ENCODE results near the gene CBLN1. TPM values are rescaled to one million over a fixed set of nuclear protein-coding genes. Genes with fewer than 3 reads are reported as not detected.

CBLN1 gene
- total and polyA plus RNA-seq, 2 of the 4 experiments (the other 2 are of a cell fraction), result not detected

GRCh38 chr16:49315602-49316001 is 34.0 kb upstream of the CBLN1 start:
- no peak for ATAC-seq (ENCODE audit: low read depth)
- H3K4me2 ChIP-seq (ENCODE audit: low read depth, low read length), result no peak overlapping the region
- no peak overlapping the region for H2BK5ac ChIP-seq (ENCODE audit: low read depth, low read length, poor library complexity, severe bottlenecking)
- WGBS, 2 experiments (ENCODE audit: extremely low coverage in 2 of 2, insufficient read length in 1 of 2), result no CpG with 5 or more reads among the region's 1 CpG
- no peak overlapping the region for H2BK15ac ChIP-seq (ENCODE audit: low read depth, low read length)
- no peaks in the 10 kb centered on the region for H3K79me1 ChIP-seq (ENCODE audit: low read depth in 1 of 2, low read length in 2 of 2)
- H2AFZ ChIP-seq (replicated peaks; ENCODE audit: low read length, poor library complexity), result no peak overlapping the region
- no peak overlapping the region for H3K56ac ChIP-seq (ENCODE audit: extremely low read depth, insufficient read depth, low read length)
- no peak overlapping the region for H2BK120ac ChIP-seq (ENCODE audit: low read depth, low read length)
- dilution Hi-C loops (cut with HindIII; ENCODE audit: low sequenced_read_pairs, unreplicated experiment) (no loop called here), in situ Hi-C loops (cut with MboI; ENCODE audit: low sequenced_read_pairs) (no loop called here), intact Hi-C loops (cut with micrococcal nuclease) (no loop called here)
- no peak overlapping the region for H2AK5ac ChIP-seq (ENCODE audit: low read depth, low read length)
- H4K20me1 ChIP-seq (ENCODE audit: insufficient read depth, low read length), result no peaks in the 10 kb centered on the region
- H3K18ac ChIP-seq (ENCODE audit: low read depth, low read length), result no peak overlapping the region
- no peak overlapping the region for H3K9ac ChIP-seq (ENCODE audit: low read depth, low read length)
- ChIA-PET POLR2A (ENCODE audit: unreplicated experiment) (no interaction called here), CTCF (interaction anchor here (0.6 kb wide), 1 partner anchor 508 kb away, joined by 3 read pairs; no protein-coding TSS in a partner anchor)
- no peaks in the 10 kb centered on the region for H3K27me3 ChIP-seq (ENCODE audit: control insufficient read depth, insufficient read depth, low read length)
- no peaks in the 10 kb centered on the region for H3K4me1 ChIP-seq (ENCODE audit: control insufficient read depth, insufficient read depth, low read length)
- H3K27ac ChIP-seq (ENCODE audit: insufficient read depth, low read length), result no peak overlapping the region
- no peaks in the 10 kb centered on the region for H3K9me1 ChIP-seq (ENCODE audit: insufficient read depth, low read length)
- no peak overlapping the region for H3K14ac ChIP-seq (replicated peaks; ENCODE audit: low read depth, low read length)
- BruUV-seq (replicated peaks), result no TSS peak
- H3K4ac ChIP-seq (ENCODE audit: low read depth, low read length), result no peak overlapping the region
- H2AK9ac ChIP-seq (replicated peaks; ENCODE audit: low read depth, low read length, poor library complexity), result no peak overlapping the region
- TF ChIP-seq FOS (IDR thresholded peaks at IDR 0.05; ENCODE audit: low read depth, low read length) (no peak), BHLHE40 (IDR thresholded peaks at IDR 0.05; ENCODE audit: low read depth, low read length) (no peak), USF2 (IDR thresholded peaks at IDR 0.05; ENCODE audit: low read depth, low read length) (no peak), MXI1 (IDR thresholded peaks at IDR 0.05; ENCODE audit: borderline replicate concordance, low read depth, low read length) (no peak), MAZ (IDR thresholded peaks at IDR 0.05; ENCODE audit: borderline replicate concordance, low read depth, low read length) (no peak), POLR2A (IDR thresholded peaks at IDR 0.05; ENCODE audit: low read depth, low read length) (no peak), RCOR1 (IDR thresholded peaks at IDR 0.05; ENCODE audit: insufficient replicate concordance, low read length) (no peak), RAD21 (IDR thresholded peaks at IDR 0.05; ENCODE audit: low read length) (no peak), NFE2L2 (IDR thresholded peaks at IDR 0.05; ENCODE audit: low read depth, low read length) (no peak), CHD1 (IDR thresholded peaks at IDR 0.05; ENCODE audit: low read depth, low read length) (no peak), RFX5 (IDR thresholded peaks at IDR 0.05; ENCODE audit: low read depth, low read length) (no peak), MAFK (IDR thresholded peaks at IDR 0.05; ENCODE audit: low read depth, low read length) (no peak), CEBPB (IDR thresholded peaks at IDR 0.05; ENCODE audit: low read depth, low read length) (no peak), SMC3 (IDR thresholded peaks at IDR 0.05; ENCODE audit: low read depth, low read length) (no peak)
- TF ChIP-seq, protein P1, sequence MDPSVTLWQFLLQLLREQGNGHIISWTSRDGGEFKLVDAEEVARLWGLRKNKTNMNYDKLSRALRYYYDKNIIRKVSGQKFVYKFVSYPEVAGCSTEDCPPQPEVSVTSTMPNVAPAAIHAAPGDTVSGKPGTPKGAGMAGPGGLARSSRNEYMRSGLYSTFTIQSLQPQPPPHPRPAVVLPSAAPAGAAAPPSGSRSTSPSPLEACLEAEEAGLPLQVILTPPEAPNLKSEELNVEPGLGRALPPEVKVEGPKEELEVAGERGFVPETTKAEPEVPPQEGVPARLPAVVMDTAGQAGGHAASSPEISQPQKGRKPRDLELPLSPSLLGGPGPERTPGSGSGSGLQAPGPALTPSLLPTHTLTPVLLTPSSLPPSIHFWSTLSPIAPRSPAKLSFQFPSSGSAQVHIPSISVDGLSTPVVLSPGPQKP (IDR thresholded peaks at IDR 0.05; ENCODE audit: borderline replicate concordance, low read depth, low read length), result no peak
- TF ChIP-seq, protein P2, sequence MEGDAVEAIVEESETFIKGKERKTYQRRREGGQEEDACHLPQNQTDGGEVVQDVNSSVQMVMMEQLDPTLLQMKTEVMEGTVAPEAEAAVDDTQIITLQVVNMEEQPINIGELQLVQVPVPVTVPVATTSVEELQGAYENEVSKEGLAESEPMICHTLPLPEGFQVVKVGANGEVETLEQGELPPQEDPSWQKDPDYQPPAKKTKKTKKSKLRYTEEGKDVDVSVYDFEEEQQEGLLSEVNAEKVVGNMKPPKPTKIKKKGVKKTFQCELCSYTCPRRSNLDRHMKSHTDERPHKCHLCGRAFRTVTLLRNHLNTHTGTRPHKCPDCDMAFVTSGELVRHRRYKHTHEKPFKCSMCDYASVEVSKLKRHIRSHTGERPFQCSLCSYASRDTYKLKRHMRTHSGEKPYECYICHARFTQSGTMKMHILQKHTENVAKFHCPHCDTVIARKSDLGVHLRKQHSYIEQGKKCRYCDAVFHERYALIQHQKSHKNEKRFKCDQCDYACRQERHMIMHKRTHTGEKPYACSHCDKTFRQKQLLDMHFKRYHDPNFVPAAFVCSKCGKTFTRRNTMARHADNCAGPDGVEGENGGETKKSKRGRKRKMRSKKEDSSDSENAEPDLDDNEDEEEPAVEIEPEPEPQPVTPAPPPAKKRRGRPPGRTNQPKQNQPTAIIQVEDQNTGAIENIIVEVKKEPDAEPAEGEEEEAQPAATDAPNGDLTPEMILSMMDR (conservative IDR thresholded peaks at IDR 0.05; ENCODE audit: low read depth, low read length), result no peak
- no peak overlapping the region for H4K5ac ChIP-seq (ENCODE audit: low read depth, low read length)
- no peak overlapping the region for H3K4me3 ChIP-seq (ENCODE audit: insufficient read depth, low read depth, low read length)
- H4K91ac ChIP-seq (ENCODE audit: insufficient read depth, low read depth, low read length), result no peak overlapping the region
- DNase-seq, result no peak
- no peak overlapping the region for H4K8ac ChIP-seq (ENCODE audit: low read depth in 2 of 2, low read length in 2 of 2)
- H3K36me3 ChIP-seq (ENCODE audit: control insufficient read depth, insufficient read depth, low read length), result no peaks in the 10 kb centered on the region
- no peak overlapping the region for H3K23ac ChIP-seq (ENCODE audit: low read depth, low read length)
- no peak overlapping the region for H2BK20ac ChIP-seq (ENCODE audit: low read depth, low read length)
- H3K9me3 ChIP-seq (ENCODE audit: control insufficient read depth, insufficient read depth, low read length), result no peaks in the 10 kb centered on the region
